Panc1 (cell line): Measurements from ENCODE around the gene PLPPR5.

Source experiments
- CTCF ChIP-seq: fragments of 450-650 bp; IDR thresholded peaks from 2 replicates; pipeline ENCODE4 v1.5.1; 2017; ENCODE audit warnings: mild to moderate bottlenecking
- POLR2AphosphoS5 ChIP-seq: IDR thresholded peaks from 2 replicates; pipeline ENCODE4 v1.6.1; 2012; ENCODE audit warnings: mild to moderate bottlenecking, low read depth, low read length, moderate library complexity
- REST ChIP-seq, 2 experiments: IDR thresholded peaks; 2 replicates each; pipeline ENCODE4 v1.6.1; 2011 to 2012; ENCODE audit warnings: low read depth in 2 of 2, control low read depth in 1 of 2, low read length in 1 of 2, mild to moderate bottlenecking in 1 of 2, moderate library complexity in 1 of 2; ENCODE audit not compliant: insufficient read depth in 1 of 2
- SIN3A ChIP-seq: IDR thresholded peaks from 2 replicates; pipeline ENCODE4 v1.6.1; 2012; ENCODE audit warnings: low read depth, mild to moderate bottlenecking, low read length, moderate library complexity, borderline replicate concordance; ENCODE audit not compliant: insufficient read depth

GRCh38 chr1:98898940-98899339 is 105.7 kb downstream of the PLPPR5 start:
- TF ChIP-seq CTCF: no peak
- no peak for TF ChIP-seq REST (IDR thresholded peaks at IDR 0.05; ENCODE audit: insufficient read depth in 1 of 2, low read depth in 2 of 2, low read length in 1 of 2)
- TF ChIP-seq SIN3A: no peak
- TF ChIP-seq POLR2AphosphoS5: no peak
